ENCODE measurements around the gene SLFNL1. TPM values are rescaled to one million over a fixed set of nuclear protein-coding genes. Genes with fewer than 3 reads are reported as not detected.

SLFNL1 gene
- total RNA-seq, 1 experiment from 2014 or later: 0.12 TPM

- DNase-seq (ENCODE audit: low read depth): no peak
These were observed 1.4 kb downstream of the SLFNL1 start for GRCh38 chr1:41020109-41020576.

DNA sequence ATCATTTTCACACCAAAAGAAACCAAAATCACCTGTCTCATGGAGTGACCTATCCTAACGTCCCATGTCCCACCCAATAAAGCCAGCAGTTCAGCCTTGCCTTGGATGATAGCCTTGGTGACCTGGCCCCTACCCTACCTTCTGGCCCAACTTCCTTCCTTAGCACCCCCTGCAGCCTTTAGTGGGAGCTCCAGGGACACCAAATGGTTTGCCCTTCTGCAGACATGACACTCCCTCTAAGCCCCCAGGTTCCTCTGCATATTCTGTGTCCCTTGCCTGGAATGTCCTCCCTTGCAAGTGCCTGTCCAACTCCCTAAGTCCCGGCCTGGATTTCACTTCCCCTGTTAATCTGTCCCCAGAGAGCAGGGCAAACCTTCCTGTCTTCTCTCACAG, 2.2 kb downstream of the SLFNL1 start:
- no peak for DNase-seq (ENCODE audit: low read depth)

DNA sequence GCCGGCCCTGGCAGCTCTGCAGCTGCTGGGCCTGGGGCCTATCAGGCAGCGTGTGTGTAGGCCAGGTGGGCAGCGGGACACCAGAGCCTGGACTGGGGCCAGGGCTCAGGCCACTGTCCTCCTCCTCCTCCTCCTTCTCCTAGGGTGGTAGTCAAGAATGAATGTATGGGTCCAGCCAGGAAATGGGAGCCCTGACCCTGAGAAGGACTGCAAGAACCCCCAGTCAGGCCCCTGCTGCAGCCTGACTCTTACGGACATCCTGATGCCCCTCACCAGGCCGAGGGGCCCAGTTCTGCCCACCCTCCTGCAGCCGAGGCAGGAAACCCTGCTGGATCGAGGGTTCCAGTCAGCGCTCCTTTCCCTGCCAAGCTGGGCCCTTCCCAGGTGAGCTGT, 3.5 kb downstream of the SLFNL1 start:
- no peak for DNase-seq (ENCODE audit: low read depth)

DNA sequence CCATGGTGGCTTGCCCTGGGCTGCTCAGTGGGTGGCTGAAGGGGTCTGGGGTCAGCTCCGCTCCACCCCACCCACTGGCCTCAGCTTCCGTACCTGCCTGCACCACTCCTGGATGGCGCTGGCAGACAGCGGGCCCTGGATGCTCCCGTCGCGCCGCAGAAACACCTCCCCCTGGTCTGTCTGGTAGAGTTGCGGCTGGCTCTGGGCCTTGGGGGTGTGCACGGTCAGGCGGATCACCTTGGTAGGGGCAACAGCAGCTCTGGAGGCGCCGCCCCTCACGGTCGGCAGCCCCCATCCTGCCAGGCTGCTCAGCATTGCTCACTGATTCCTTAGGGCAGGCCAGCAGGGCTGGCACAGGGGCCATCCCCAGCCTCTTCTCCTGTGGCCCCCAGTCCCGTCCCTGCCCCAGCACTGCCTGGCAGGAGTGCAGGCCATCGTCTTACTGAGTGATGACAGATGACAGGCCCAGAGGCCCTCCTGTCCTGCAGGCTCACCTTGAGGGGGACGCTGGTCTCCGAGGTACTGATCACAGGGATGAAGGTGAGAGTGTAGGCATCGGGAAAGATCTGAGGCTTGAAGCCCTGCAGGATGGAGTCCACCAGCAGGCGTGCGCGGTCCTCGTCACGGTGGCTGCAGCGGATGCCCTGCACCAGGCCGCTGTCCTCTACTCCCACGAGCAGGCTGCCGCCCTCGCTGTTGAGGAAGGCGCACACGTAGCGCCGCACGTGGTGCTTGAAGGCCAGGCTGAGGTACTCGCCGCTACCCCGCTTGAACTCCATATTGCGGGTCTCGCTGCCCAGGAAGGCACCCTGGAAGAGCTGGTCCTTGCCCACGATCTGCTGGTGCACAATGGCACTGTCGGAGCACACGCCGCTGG, 4.1 kb downstream of the SLFNL1 start:
- DNase-seq (ENCODE audit: low read depth): no peak

- no peak for DNase-seq (ENCODE audit: low read depth)
These were observed 5.5 kb downstream of the SLFNL1 start for GRCh38 chr1:41015897-41016470.

DNA sequence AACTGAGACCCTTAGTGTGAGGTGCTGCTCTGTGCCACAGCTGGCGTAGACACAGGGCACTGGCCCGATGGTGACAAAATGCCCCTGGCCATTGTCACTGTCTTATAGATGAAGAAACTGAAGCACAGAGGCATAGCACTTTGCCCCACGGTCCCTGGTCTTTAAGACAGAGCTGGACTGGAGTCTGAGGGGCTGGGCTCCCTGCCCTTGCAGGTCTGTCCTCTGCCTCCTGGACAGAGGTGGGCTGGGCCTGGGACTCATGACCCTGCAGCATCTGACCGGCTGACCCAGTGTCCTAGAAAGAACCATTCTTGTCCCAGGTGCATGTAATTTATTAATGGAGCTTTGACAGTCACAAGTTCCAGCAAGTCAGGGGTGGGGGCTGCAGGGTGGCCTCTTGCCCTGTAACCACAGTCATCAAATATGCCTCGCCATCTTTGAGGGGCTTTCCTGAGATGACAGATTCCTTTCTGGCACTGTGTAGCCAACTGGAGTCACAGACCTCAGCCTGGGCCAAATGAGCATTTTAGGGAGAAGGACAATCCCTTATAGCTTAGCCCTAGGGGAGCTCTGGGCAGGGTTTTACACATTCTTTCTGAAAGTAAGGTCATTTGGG, 6.1 kb downstream of the SLFNL1 start:
- no peak for DNase-seq (ENCODE audit: low read depth)

DNA sequence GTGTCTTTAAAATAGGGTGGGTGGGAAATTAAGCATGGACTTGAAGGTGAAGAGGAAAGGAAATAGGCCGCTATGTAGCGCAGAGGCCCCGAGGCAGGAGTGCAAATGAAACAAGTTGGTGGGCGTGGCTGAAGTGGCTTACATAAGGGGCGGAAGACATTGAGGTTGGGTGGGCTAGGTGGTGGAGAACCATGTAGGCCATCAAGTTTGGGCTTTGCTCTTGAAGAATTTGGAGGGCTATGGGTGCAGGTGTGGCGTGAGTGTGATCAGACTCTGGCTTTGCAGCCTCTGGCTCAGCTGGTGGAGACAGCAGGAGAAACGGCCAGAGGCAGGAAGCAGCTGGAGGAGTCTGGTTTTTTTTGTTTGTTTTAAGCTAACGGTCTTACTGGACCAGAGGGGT, 6.7 kb downstream of the SLFNL1 start:
- DNase-seq (ENCODE audit: low read depth): no peak

DNA sequence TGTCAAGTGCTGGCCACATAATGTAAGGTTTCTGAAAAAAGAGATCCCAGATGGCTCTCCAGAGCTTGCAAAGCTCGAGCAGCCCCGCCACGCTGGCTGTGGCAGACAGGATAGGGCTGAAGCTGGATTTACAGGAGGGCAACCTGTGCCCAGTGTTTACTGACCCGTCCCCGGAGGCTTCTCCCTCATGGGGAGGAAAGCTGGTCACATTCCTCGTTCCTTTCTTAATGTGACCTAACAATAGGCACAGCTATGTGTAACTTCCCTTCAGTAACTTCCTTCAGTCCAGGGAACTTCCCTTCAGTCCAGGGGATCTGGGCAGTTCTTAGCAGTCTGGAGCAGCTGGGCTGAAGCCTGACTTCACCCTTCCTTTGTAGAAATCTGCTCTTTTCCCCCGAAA, 7.7 kb downstream of the SLFNL1 start:
- DNase-seq (ENCODE audit: low read depth): no peak

DNA sequence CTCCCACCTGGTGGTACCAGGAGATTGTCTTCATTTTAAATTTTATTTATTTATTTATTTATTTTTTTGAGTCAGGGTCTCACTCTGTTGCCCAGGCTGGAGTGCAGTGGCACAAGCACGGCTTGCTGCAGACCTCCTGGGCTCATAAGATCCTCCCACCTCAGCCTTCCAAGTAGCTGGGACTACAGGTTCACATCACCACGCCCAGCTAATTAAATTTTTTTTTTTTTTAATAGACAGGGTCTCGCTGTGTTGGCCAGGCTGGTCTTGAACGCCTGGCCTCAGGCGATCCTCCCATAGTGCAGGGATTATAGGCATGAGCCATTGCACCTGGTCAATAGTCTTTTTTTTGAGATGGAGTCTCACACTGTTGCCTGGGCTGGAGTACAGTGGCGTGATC, 8.5 kb downstream of the SLFNL1 start:
- DNase-seq (ENCODE audit: low read depth): no peak

DNA sequence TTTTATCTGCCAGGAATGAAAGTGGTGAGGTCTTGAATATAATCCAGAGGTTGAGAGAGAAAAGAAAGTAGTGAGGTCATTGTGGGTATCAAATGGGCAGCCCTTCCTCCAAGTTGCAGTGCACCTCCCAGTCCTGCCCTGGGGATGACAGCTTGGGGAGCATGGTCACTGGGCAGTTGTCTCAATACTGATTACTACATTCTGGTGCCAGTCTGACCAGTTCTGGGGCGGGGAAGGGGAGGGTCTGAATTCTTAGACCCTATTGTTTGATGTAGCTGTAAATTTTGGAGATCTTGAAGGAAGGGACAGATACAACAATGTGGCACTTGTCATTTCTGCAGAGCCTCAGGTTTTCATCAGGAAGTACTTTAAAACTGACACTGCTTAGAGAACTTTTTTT, 11.2 kb downstream of the SLFNL1 start:
- no peak for DNase-seq (ENCODE audit: low read depth)

- no peak for DNase-seq (ENCODE audit: low read depth)
These were observed 12.1 kb downstream of the SLFNL1 start for GRCh38 chr1:41009466-41009865.

DNA sequence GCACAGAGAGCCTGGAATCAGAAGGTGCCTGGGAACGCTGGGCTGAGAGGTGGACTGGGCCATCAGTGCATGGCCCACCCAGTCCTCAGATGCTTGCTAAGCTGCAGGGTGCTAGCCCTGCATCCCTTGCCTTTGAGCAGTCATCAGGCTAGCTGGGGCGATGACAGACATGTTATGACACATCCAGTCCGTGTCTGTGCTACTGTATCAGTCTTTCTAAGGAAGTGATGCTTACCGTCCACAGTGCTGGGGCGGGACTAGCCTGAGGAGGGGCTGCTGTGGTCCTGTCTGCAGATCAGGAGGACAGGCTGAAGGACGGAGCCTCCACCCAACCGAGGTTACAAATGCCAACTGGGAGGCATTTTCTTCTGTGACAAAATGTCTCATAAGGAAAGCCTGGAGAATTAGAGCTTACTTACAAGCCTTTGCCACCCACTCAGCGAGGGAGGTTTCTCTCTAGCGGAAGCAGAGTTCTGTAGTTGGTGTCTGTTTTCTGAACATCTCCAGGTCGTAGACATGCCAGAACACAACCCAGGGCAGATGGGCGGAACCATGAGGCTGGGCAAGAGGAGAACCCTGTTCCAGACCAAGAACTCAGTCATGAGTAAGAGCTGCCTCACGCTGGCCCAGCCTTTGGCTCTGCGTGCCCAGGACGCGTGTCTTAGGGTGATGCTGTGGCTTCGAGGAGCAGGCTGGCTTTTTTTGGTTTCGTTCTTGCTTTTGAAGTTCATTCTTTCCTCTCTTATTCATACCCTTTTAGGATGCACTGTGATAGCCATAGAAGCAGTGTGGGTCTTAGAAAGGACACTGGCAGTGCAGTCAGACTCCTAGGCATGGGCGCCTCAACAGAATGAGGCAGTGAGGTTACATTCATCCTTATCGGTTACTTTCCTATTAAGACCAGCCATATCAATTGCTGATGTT, 14.3 kb downstream of the SLFNL1 start:
- DNase-seq (ENCODE audit: low read depth): no peak

DNA sequence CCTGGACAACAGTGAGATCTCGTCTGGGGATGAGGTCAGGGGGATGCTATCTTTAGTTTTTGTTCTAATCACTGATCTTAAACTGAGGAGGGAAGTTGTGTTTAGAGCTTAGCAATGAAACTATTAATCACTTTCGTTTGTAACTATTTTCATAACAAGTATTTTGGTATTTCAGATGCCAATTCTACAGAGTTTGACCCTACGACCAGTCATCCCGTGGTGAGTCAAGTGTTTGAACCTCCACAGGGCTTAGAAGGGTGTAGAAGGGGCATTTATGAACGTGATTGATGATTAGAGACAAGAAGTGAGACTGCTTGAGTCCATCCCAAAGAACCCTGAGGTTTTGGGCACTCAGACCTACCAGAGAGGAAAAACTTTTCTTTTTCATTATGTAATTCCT, 15.6 kb downstream of the SLFNL1 start:
- DNase-seq (ENCODE audit: low read depth): no peak

GRCh38 chr1:41003640-41004220, 17.8 kb downstream of the SLFNL1 start:
- DNase-seq (ENCODE audit: low read depth): peak; percentile 99

- DNase-seq (ENCODE audit: low read depth): no peak
These were observed 18.3 kb downstream of the SLFNL1 start for GRCh38 chr1:41003127-41003639.

- no peak for DNase-seq (ENCODE audit: low read depth)
These were observed 22.9 kb downstream of the SLFNL1 start for GRCh38 chr1:40998668-40999067.

GRCh38 chr1:40997096-40997495, 24.4 kb downstream of the SLFNL1 start:
- DNase-seq (ENCODE audit: low read depth): no peak

GRCh38 chr1:40989066-40989465, 32.5 kb downstream of the SLFNL1 start:
- no peak for DNase-seq (ENCODE audit: low read depth)

- DNase-seq (ENCODE audit: low read depth): no peak
These were observed 33.2 kb downstream of the SLFNL1 start for GRCh38 chr1:40988280-40988679.

DNA sequence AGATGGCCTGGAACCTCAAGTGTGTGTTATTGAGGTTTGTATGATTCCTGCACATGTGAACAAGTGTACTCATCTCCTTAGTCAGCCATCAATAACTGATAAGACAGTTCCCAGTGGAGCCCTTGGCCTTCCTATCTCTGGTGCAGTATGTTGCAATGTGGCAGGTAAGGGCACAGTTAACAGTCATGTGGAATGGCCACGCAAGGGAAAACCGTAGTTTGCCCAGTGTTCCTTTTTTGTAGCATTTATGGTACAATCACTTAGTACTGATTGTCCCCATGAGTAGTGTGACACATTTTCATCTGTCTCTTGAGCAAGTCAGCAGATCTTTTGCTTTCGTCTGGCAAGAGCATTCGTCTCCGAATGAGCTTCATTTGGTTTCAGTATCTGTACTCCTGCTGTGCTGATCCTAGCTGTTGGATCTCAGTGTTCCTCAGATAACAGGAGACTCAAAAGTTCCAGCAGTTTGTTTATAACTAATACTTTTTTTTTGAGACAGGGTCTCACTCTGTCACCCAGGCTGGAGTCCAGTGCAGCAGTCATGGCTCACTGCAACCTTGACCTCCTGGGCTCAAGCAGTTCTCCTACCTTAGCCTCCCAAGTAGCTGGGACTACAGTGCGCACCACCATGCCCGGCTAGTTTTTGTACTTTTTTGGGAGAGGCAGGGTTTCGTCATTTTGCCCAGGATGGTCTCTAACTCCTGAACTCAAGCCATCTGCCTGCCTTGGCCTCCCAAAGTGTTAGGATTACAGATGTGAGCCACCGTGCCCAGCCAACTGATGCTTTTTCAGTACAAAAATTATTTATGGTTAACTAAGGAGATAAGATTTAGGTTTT, 33.9 kb downstream of the SLFNL1 start:
- DNase-seq (ENCODE audit: low read depth): no peak
